Astrocyte of the cerebellum (primary cell): Measurements from ENCODE around the gene ACOXL.

Experiments
- DNase-seq: peaks from one replicate; pipeline ENCODE4 v3.0.0-alpha.2; 2011; ENCODE audit warnings: low read depth
- H3K4me3 ChIP-seq: 2 replicates; pipeline ENCODE4 v1.5.1; 2011; ENCODE audit warnings: mild to moderate bottlenecking, low read depth, low read length, moderate library complexity
- CTCF ChIP-seq: IDR thresholded peaks from 2 replicates; pipeline ENCODE4 v1.5.1; 2012; ENCODE audit warnings: low read length, low read depth, moderate library complexity, mild to moderate bottlenecking; ENCODE audit errors: missing control alignments
- in situ Hi-C: cut with HindIII; loops from 2 replicates; pipeline ENCODE4 v1.10.0; 2017; ENCODE audit warnings: low sequenced_read_pairs

The ACOXL gene

GRCh38 chr2:111143107-111143842 lies 410.9 kb downstream of the ACOXL start:
- no peak for DNase-seq
- no peak overlapping the region for H3K4me3 ChIP-seq
- TF ChIP-seq CTCF: no peak
- in situ Hi-C loops: loop anchor here (5.0 kb wide), 1 partner anchor 46 kb away; no protein-coding TSS in a partner anchor

DNA sequence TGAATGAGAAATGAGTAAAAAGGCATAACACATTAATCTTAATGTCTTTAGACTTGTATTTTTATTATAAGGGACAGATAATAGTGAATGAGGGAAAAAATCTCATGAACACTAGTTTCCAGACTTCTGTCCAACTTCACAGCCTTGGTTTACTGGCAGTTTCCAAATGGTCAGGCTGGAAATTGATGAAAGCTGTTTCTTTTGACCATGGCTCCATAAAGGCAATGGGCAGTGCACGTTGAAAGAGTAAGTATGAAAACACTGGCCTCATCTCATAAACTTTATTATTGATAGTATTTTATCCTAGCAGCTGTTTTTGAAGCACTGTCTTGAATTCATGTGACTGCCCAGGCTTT lies 411.4 kb downstream of the ACOXL start:
- no peak for TF ChIP-seq CTCF
- in situ Hi-C loops: loop anchor here (5.0 kb wide), 1 partner anchor 47 kb away; no protein-coding TSS in a partner anchor
- no peak overlapping the region for H3K4me3 ChIP-seq

DNA sequence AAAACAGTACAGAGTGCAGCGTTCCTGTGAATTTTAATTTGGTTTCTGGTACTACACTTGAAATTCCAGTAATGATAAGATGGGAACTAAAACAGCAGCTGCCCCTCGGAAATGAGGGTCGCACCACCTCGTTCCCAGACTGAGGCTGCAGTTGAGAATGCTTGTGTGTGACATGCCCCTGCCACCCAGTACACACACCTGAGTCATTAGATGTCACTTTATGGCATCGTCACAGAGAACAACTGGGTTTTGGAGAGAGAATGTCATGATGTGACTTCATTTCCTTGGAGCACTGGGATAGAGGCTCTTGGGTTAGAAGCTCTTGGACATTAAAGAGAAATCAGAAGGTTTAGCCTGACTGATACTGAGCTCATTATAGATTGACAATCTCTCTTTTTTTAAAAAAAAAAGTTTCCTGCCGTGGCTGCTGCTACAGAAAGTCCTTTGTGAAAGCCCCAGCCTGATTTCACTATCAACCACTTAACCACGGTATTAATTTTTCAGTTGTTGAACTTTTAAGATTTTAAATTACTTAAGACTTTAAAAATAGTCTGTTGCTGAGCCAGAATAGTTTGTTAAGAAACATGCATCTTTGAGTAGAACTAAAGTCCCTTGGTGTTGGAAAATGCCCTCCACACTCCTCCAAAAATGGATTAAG lies 412.9 kb downstream of the ACOXL start:
- H3K4me3 ChIP-seq: no peak overlapping the region
- in situ Hi-C loops: no loop called here
- no peak for DNase-seq
- TF ChIP-seq CTCF: no peak

More for the DNA sequence above, 411.4 kb downstream of the ACOXL start:
- no peak for DNase-seq

- no peak for TF ChIP-seq CTCF
- no peak overlapping the region for H3K4me3 ChIP-seq
- in situ Hi-C loops: no loop called here
- DNase-seq: no peak
Observed at GRCh38 chr2:111145951-111146350, 413.6 kb downstream of the ACOXL start.

DNA sequence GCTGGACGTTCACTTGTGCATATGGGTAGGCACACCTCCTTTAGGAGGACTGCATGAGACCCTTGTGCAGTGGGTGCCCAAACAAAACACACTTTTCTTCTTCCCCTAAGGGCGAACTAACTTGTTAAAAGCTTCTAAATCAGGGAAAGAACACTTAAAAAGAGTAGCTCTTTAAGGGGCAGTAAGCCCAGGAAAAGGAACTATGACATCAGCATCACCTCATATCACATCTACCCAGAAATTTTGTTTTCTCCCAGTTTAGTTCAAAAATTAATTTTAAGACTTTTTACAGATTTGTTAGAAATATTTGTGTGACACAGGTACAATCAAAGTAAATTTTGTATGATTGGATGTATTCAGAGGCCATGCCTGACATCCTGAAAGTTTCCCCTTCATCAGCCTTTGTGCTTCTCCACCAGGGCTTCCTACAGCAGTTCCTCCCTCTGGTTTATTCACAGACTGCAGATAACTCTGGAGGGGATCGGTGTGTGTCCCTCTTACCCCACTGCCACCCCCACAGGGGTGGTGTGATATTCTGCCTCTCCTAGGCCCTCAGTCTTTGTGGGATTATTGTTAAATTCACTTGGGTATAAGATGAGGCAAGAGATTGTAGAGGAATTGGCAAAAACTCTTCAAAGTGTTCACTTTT lies 416.0 kb downstream of the ACOXL start:
- no peak for DNase-seq
- in situ Hi-C loops: no loop called here
- no peak overlapping the region for H3K4me3 ChIP-seq
- TF ChIP-seq CTCF: no peak

DNA sequence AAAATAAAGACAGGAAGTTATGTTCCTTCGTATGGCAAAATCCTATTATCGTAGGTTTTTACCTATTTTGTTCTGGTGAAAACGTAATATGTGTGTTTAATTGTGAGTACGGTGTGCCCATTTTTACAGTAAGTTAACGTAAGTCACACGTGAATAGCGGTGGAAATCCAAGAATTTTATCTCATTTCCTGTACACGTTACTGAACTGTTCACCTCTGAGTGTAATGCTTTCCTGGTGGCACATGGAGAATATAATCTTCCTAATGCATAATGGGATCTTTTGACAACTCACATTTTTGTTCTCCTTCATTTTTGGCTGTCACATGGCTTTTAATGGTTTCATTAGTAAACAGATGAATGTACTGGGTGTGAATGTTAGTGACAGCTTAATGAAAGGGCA lies 416.6 kb downstream of the ACOXL start:
- DNase-seq: no peak
- no peak overlapping the region for H3K4me3 ChIP-seq
- in situ Hi-C loops: no loop called here
- TF ChIP-seq CTCF: no peak
